ENCODE results near the gene MIGA2.

The MIGA2 gene

DNA sequence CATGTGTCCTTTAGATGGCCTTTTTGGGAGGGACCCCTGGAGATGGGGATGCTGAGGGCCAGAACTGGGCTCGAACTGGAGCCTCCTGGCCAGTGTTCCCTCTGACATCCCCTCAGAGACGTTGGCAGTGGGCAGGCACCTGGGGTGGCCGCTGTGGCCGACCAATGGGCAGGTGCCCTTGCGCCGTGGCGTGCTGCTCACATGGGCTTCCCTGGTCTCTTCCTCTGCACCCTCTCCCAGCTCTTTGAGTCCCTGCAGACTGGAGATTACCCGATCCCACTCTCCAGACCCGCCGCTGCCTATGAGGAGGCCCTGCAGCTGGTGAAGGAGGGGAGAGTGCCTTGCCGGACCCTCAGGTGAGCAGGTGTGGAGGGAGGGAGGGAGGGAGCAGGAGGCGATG lies 24.6 kb downstream of the MIGA2 start:
- no peaks in the 10 kb centered on the region for H3K9me3 Mint-ChIP-seq
- no peak overlapping the region for H3K27ac Mint-ChIP-seq
- no peak overlapping the region for H3K4me3 Mint-ChIP-seq
- H3K4me1 Mint-ChIP-seq: no peaks in the 10 kb centered on the region
- no peaks in the 10 kb centered on the region for H3K27me3 Mint-ChIP-seq (ENCODE audit: low read depth)
- TF ChIP-seq, protein P1, sequence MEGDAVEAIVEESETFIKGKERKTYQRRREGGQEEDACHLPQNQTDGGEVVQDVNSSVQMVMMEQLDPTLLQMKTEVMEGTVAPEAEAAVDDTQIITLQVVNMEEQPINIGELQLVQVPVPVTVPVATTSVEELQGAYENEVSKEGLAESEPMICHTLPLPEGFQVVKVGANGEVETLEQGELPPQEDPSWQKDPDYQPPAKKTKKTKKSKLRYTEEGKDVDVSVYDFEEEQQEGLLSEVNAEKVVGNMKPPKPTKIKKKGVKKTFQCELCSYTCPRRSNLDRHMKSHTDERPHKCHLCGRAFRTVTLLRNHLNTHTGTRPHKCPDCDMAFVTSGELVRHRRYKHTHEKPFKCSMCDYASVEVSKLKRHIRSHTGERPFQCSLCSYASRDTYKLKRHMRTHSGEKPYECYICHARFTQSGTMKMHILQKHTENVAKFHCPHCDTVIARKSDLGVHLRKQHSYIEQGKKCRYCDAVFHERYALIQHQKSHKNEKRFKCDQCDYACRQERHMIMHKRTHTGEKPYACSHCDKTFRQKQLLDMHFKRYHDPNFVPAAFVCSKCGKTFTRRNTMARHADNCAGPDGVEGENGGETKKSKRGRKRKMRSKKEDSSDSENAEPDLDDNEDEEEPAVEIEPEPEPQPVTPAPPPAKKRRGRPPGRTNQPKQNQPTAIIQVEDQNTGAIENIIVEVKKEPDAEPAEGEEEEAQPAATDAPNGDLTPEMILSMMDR (IDR thresholded peaks at IDR 0.05; ENCODE audit: unreplicated experiment in 3 of 3): no peak
- peaks cover 23% of the 10 kb centered on the region for H3K36me3 Mint-ChIP-seq (ENCODE audit: low read depth)

DNA sequence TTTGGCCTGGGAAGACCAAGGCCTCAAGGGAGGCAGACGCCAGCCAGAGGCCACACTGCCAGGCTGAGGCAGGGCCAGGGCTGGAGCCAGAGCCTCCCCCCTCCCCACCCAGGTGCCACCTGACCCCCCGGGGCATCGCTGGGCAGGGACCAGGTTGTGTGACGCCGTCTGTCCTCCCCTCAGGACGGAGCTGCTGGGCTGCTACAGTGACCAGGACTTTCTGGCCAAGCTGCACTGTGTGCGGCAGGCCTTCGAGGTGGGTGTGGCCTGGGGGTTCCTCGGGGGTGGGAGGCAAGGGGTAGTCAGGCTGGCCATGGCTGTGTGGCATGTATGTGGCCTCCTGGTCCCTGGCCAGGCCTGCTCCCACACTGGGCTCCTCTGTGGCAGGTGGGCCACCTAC lies 26.6 kb downstream of the MIGA2 start:
- Mint-ChIP-seq H3K27me3 (ENCODE audit: low read depth) (no peaks in the 10 kb centered on the region), H3K4me1 (no peaks in the 10 kb centered on the region), H3K9me3 (no peaks in the 10 kb centered on the region), H3K36me3 (ENCODE audit: low read depth) (peaks cover 18% of the 10 kb centered on the region), H3K4me3 (no peak overlapping the region), H3K27ac (no peak overlapping the region)
- TF ChIP-seq, protein P1 (IDR thresholded peaks at IDR 0.05; ENCODE audit: unreplicated experiment in 3 of 3): no peak

DNA sequence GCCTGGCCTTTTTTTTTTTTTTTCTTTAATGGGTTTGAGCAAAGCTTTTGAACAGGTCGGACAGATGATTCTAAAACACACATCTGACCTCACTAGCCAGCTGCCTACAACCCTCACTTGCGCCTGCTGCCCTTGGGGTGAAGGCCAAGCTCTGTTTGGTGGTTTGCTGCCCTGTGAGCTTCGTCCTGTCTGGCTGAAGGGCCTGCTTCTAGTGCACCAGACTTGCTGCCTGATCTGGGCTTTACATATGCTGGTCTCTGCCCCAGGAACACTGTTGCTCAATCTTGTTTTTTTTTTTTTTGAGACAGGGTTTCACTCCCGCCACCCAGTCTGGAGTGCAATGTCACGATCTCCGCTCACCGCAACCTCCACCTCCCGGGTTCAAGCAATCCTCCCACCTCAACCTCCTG lies 28.1 kb downstream of the MIGA2 start:
- H3K27ac Mint-ChIP-seq: no peak overlapping the region
- H3K27me3 Mint-ChIP-seq (ENCODE audit: low read depth): no peaks in the 10 kb centered on the region
- no peaks in the 10 kb centered on the region for H3K4me1 Mint-ChIP-seq
- no peak overlapping the region for H3K4me3 Mint-ChIP-seq
- H3K9me3 Mint-ChIP-seq: no peaks in the 10 kb centered on the region
- peaks cover 19% of the 10 kb centered on the region for H3K36me3 Mint-ChIP-seq (ENCODE audit: low read depth)
- TF ChIP-seq, protein P1 (IDR thresholded peaks at IDR 0.05; ENCODE audit: unreplicated experiment in 3 of 3): no peak

DNA sequence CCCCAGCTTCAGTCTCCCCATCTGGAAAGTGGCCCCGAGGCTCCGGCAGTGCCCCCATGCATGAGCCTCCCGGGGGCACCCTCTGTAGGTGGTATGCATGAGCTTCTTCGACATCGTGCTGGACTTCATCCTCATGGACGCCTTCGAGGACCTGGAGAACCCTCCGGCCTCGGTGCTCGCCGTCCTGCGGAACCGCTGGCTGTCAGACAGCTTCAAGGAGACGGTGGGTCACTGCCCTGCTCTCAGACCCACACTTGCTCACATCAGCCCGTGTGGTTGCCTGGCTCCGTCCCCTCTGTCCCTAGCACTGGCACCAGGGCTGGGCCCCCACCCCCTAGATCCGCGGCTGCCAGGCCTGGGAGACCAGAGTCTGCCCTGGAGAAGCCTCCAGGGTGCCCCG lies 31.7 kb downstream of the MIGA2 start:
- H3K9me3 Mint-ChIP-seq: no peaks in the 10 kb centered on the region
- H3K27me3 Mint-ChIP-seq (ENCODE audit: low read depth): no peaks in the 10 kb centered on the region
- TF ChIP-seq, protein P1 (IDR thresholded peaks at IDR 0.05; ENCODE audit: unreplicated experiment in 3 of 3): no peak
- peaks cover 16% of the 10 kb centered on the region for H3K36me3 Mint-ChIP-seq (ENCODE audit: low read depth)
- H3K27ac Mint-ChIP-seq: no peak overlapping the region
- H3K4me3 Mint-ChIP-seq: no peak overlapping the region
- H3K4me1 Mint-ChIP-seq: no peaks in the 10 kb centered on the region

DNA sequence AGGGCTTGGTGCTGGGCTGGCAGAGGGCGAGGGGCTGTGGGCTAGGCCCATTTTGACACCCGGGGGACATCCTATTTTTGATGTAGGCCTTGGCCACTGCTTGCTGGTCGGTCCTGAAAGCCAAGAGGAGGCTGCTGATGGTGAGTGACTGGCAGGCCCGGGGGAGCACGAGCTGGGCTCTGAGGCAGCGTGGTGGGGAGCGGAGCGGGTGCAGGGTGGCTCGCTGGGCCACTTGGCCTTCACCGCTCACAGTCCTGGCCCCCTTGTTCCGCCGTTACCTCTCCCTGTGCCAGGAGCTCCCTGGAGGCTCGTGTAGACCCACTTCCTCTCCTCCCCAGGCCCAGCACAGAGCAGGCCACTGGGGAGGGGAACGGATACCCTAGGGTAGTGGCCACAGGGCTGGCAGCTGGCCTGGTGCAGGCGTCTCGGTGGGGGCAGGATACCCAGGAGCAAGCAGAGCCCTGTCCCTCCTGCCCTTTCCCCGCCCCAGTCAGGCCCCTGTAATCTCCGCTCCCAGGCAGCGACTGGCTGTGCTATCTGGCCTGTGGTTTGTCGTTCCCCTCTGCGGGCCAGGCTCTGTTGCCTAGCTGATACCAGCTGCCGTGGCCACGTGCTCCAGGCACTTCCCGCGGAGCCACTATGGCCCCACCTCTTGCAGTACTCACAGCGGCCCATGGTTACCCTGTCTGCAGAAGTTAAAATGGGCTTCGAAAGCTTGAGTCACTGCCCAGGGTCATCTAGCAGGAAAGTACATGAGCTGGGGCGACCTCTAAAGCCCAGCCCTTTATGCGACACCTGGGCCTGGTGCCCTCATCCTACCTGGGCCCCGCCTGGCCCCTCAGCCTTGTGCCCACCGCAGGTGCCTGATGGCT lies 32.8 kb downstream of the MIGA2 start:
- no peaks in the 10 kb centered on the region for H3K9me3 Mint-ChIP-seq
- peaks cover 11% of the 10 kb centered on the region for H3K36me3 Mint-ChIP-seq (ENCODE audit: low read depth)
- no peak overlapping the region for H3K27ac Mint-ChIP-seq

More for the DNA sequence above, 32.8 kb downstream of the MIGA2 start:
- no peaks in the 10 kb centered on the region for H3K27me3 Mint-ChIP-seq (ENCODE audit: low read depth)
- H3K4me3 Mint-ChIP-seq: no peak overlapping the region
- TF ChIP-seq, protein P1 (IDR thresholded peaks at IDR 0.05; ENCODE audit: unreplicated experiment in 3 of 3): no peak
- no peaks in the 10 kb centered on the region for H3K4me1 Mint-ChIP-seq
